OCI-LY3 (cell line): ENCODE measurements around the gene INO80B.

Experiments
- H2AFZ ChIP-seq: fragments of 200-600, 300-600 bp; shearing (Covaris generic); 2 replicates; pipeline ENCODE4 v1.6.0; 2014; ENCODE audit warnings: antibody characterized with exemption, low read depth, low read length
- H3K27ac ChIP-seq: fragments of 200-600, 300-600 bp; sonication (generic); 2 replicates; pipeline ENCODE4 v1.5.1; 2014; ENCODE audit warnings: mild to moderate bottlenecking, low read length, moderate library complexity, mixed read lengths
- H3K27me3 ChIP-seq: fragments of 200-600, 300-600 bp; sonication (generic); 2 replicates; pipeline ENCODE4 v1.6.1; 2014; ENCODE audit warnings: low read depth, low read length, mixed read lengths
- H3K36me3 ChIP-seq: fragments of 200-600, 300-600 bp; sonication (generic); replicated peaks from 2 replicates; pipeline ENCODE3; 2014; ENCODE audit warnings: low read depth, low read length, mixed read lengths
- H3K4me1 ChIP-seq: fragments of 300-600, 200-600 bp; sonication (generic); 2 replicates; pipeline ENCODE4 v1.6.1; 2014; ENCODE audit warnings: low read length, mixed read lengths
- H3K4me2 ChIP-seq: fragments of 200-600, 300-600 bp; sonication (generic); 2 replicates; pipeline ENCODE4 v1.6.1; 2014; ENCODE audit warnings: low read length, mixed read lengths
- H3K4me3 ChIP-seq: fragments of 300-600, 200-600 bp; sonication (generic); 2 replicates; pipeline ENCODE4 v1.5.1; 2014; ENCODE audit warnings: antibody characterized with exemption, mild to moderate bottlenecking, low read length, moderate library complexity
- H3K79me2 ChIP-seq: fragments of 300-600, 200-600 bp; shearing (Covaris generic); 2 replicates; pipeline ENCODE4 v1.6.1; 2014; ENCODE audit warnings: mild to moderate bottlenecking, low read length, mixed read lengths
- H3K9ac ChIP-seq: fragments of 300-600, 200-600 bp; shearing (Covaris generic); 2 replicates; pipeline ENCODE4 v1.6.0; 2014; ENCODE audit warnings: mild to moderate bottlenecking, low read length, moderate library complexity
- H3K9me3 ChIP-seq: fragments of 200-600, 300-600 bp; shearing (Covaris generic); 2 replicates; pipeline ENCODE4 v1.6.1; 2014; ENCODE audit warnings: low read length, mixed read lengths; ENCODE audit not compliant: insufficient read depth
- H4K20me1 ChIP-seq: fragments of 200-600, 300-600 bp; sonication (generic); 2 replicates; pipeline ENCODE4 v1.6.1; 2016; ENCODE audit warnings: low read length, mixed read lengths; ENCODE audit not compliant: insufficient read depth
- CTCF ChIP-seq: fragments of 200-600, 300-600 bp; sonication (generic); IDR thresholded peaks from 2 replicates; pipeline ENCODE4 v1.5.1; 2014; ENCODE audit warnings: antibody characterized with exemption, low read length, low read depth
- EZH2phosphoT487 ChIP-seq: fragments of 200-600 bp; shearing (Covaris generic); IDR thresholded peaks from 2 replicates; pipeline ENCODE4 v1.6.1; 2018; ENCODE audit warnings: antibody characterized with exemption, mixed run types, low read depth

Gene INO80B

DNA sequence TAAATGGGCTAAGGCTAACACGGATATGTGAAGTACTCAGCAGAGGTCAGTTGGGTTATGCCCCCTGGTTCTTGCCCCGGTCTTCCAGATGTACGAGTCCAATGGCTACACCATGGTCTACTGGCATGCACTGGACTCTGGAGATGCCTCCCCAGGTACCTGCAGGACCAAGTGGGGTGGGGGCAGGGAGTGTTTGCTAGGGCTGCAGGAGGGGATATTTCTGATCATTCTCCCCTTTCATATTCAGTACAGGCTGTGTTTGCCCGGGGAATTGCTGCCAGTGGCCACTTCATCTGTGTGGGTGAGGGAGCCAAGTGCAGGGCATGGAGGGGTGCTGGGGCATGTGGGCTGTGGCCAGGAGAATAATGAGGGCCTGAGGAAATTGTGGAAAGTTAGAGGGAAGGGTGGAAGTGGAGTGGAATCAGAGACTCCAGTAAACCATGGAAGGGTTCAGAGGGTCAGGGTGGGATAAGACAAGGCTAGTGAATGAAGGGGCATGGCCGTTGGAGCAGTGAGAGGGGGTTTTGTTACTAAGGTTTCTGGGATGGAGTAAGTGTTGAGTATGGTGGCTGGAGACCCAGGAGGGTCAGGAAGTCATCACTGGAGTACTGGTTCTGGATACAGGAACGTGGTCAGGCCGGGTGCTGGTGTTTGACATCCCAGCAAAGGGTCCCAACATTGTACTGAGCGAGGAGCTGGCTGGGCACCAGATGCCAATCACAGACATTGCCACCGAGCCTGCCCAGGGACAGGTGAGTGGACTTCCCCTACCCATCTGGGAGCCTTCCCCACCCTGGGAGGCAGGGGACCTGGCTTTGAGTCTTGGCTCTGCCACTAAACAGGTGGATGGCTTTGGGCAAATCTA is 31.4 kb upstream of the INO80B start:
- Histone ChIP-seq H3K27me3 (no peaks in the 10 kb centered on the region), H3K4me2 (no peak overlapping the region), H3K4me3 (no peak overlapping the region), H3K9ac (no peak overlapping the region), H3K4me1 (peaks cover 24% of the 10 kb centered on the region), H2AFZ (no peak overlapping the region), H4K20me1 (no peaks in the 10 kb centered on the region), H3K79me2 (no peaks in the 10 kb centered on the region), H3K36me3 (peaks cover 24% of the 10 kb centered on the region), H3K9me3 (no peaks in the 10 kb centered on the region), H3K27ac (no peak overlapping the region)
- TF ChIP-seq CTCF = no peak
- no peak for TF ChIP-seq EZH2phosphoT487

- no peak overlapping the region for H3K27ac ChIP-seq
Observed at GRCh38 chr2:74424139-74424992, 30.5 kb upstream of the INO80B start.

GRCh38 chr2:74424995-74425406 is 29.9 kb upstream of the INO80B start:
- H3K36me3 ChIP-seq = peaks cover 27% of the 10 kb centered on the region
- H3K79me2 ChIP-seq = no peaks in the 10 kb centered on the region

More at GRCh38 chr2:74424139-74424992, 30.5 kb upstream of the INO80B start:
- peaks cover 27% of the 10 kb centered on the region for H3K36me3 ChIP-seq
- TF ChIP-seq EZH2phosphoT487 = no peak
- no peak for TF ChIP-seq CTCF
- H3K4me3 ChIP-seq = no peak overlapping the region
- H3K9me3 ChIP-seq = no peaks in the 10 kb centered on the region
- H3K79me2 ChIP-seq = no peaks in the 10 kb centered on the region
- no peaks in the 10 kb centered on the region for H4K20me1 ChIP-seq
- peaks cover 17% of the 10 kb centered on the region for H3K4me1 ChIP-seq
- no peak overlapping the region for H2AFZ ChIP-seq
- H3K9ac ChIP-seq = no peak overlapping the region
- H3K4me2 ChIP-seq = no peak overlapping the region
- H3K27me3 ChIP-seq = no peaks in the 10 kb centered on the region

More at GRCh38 chr2:74424995-74425406, 29.9 kb upstream of the INO80B start:
- Histone ChIP-seq H2AFZ (no peak overlapping the region), H3K9me3 (no peaks in the 10 kb centered on the region), H3K4me2 (no peak overlapping the region), H3K9ac (no peak overlapping the region), H3K27ac (no peak overlapping the region), H3K4me3 (no peak overlapping the region), H3K4me1 (peaks cover 10% of the 10 kb centered on the region), H3K27me3 (no peaks in the 10 kb centered on the region), H4K20me1 (no peaks in the 10 kb centered on the region)
- TF ChIP-seq EZH2phosphoT487 (no peak), CTCF (no peak)
